CD14-positive monocyte (primary cell): Measurements from ENCODE around the gene GRK3. TPM values are rescaled to one million over a fixed set of nuclear protein-coding genes. Genes with fewer than 3 reads are reported as not detected.
A peak's percentile ranks its signal among the peaks of the same experiment; 100 is the strongest.
"Not testable (repeated sequence)": the region's sequence is repeated elsewhere in the genome, so short reads cannot be mapped to it uniquely, and the experiment has no call there.

ENCODE experiments used
- DNase-seq, 3 donors: peaks; one replicate each; pipeline ENCODE4 v3.0.0-alpha.2; 2011 to 2022
- H2AFZ ChIP-seq: 2 replicates; pipeline ENCODE4 v1.6.0; 2012; ENCODE audit warnings: mild to moderate bottlenecking, low read depth, low read length, inconsistent platforms; ENCODE audit not compliant: insufficient read depth, poor library complexity, severe bottlenecking
- H3K27ac ChIP-seq, 2 donors: 1 replicate in 1 of 2; 2 replicates in 1 of 2; pipeline ENCODE4 v1.5.1; 2012 to 2013; ENCODE audit warnings: low read length in 2 of 2, control low read depth in 1 of 2, inconsistent platforms in 1 of 2, low read depth in 1 of 2, mild to moderate bottlenecking in 1 of 2
- H3K27me3 ChIP-seq, 2 donors: one replicate each; pipeline versions ENCODE4 v1.6.0 to v1.6.1; 2011 to 2013; ENCODE audit warnings: low read length in 2 of 2; ENCODE audit not compliant: control insufficient read depth in 2 of 2, insufficient read depth in 2 of 2
- H3K36me3 ChIP-seq, 2 donors: replicated peaks in 1 of 2; 1 replicate in 1 of 2; 2 replicates in 1 of 2; pipeline versions ENCODE4 v1.5.1 to v1.6.1; 2012 to 2013; ENCODE audit warnings: low read length in 2 of 2, control low read depth in 1 of 2, inconsistent platforms in 1 of 2, mild to moderate bottlenecking in 1 of 2; ENCODE audit not compliant: insufficient read depth in 2 of 2, control insufficient read depth in 1 of 2
- H3K4me1 ChIP-seq, 2 donors: 1 replicate in 1 of 2; 2 replicates in 1 of 2; pipeline versions ENCODE4 v1.5.1 to v1.6.1; 2012 to 2013; ENCODE audit warnings: low read length in 2 of 2, control low read depth in 1 of 2, inconsistent platforms in 1 of 2, mild to moderate bottlenecking in 1 of 2, moderate library complexity in 1 of 2; ENCODE audit not compliant: insufficient read depth in 2 of 2, control insufficient read depth in 1 of 2
- H3K4me2 ChIP-seq: replicated peaks from 2 replicates; pipeline ENCODE3; 2012; ENCODE audit warnings: low read length, moderate library complexity, mild to moderate bottlenecking; ENCODE audit not compliant: poor library complexity, severe bottlenecking; ENCODE audit errors: extremely low read depth
- H3K4me3 ChIP-seq, 3 experiments: fragments of 200-600 bp in 1 of 3; sonication (generic) in 1 of 3; replicated peaks in 1 of 3; 1 replicate in 2 of 3; 2 replicates in 1 of 3; pipeline ENCODE4 v1.5.1; 2011 to 2013; ENCODE audit warnings: low read length in 3 of 3, mild to moderate bottlenecking in 3 of 3, control low read depth in 2 of 3, low read depth in 2 of 3, inconsistent platforms in 1 of 3, moderate library complexity in 1 of 3
- H3K79me2 ChIP-seq: 2 replicates; pipeline ENCODE4 v1.6.0; 2012; ENCODE audit warnings: mild to moderate bottlenecking, control low read depth, inconsistent platforms, low read length, moderate library complexity; ENCODE audit not compliant: insufficient read depth
- H3K9ac ChIP-seq: 2 replicates; pipeline ENCODE4 v1.6.0; 2017; ENCODE audit warnings: low read length, mild to moderate bottlenecking; ENCODE audit not compliant: insufficient read depth, poor library complexity, severe bottlenecking
- H3K9me3 ChIP-seq, 2 donors: replicated peaks in 1 of 2; 1 replicate in 1 of 2; 2 replicates in 1 of 2; pipeline versions ENCODE4 v1.5.1 to v1.6.1; 2012 to 2013; ENCODE audit warnings: low read length in 2 of 2, control low read depth in 1 of 2; ENCODE audit not compliant: control insufficient read depth in 1 of 2, insufficient read depth in 1 of 2
- H4K20me1 ChIP-seq: 2 replicates; pipeline ENCODE4 v1.6.0; 2012; ENCODE audit warnings: mild to moderate bottlenecking, low read length, control low read depth, moderate library complexity; ENCODE audit not compliant: insufficient read depth
- H3K27ac Mint-ChIP-seq, 7 donors: one replicate each; pipeline ENCODE4 v1.8.0; 2020; ENCODE audit warnings: mild to moderate bottlenecking in 7 of 7, mixed read lengths in 7 of 7, moderate library complexity in 6 of 7, inconsistent platforms in 2 of 7
- H3K27me3 Mint-ChIP-seq, 3 donors: one replicate each; pipeline ENCODE4 v1.8.0; 2021 to 2022; ENCODE audit warnings: low read depth in 3 of 3, mild to moderate bottlenecking in 3 of 3, mixed read lengths in 3 of 3, moderate library complexity in 3 of 3, inconsistent platforms in 1 of 3
- H3K36me3 Mint-ChIP-seq, 2 donors: one replicate each; pipeline ENCODE4 v1.8.0; 2020; ENCODE audit warnings: mixed read lengths in 2 of 2, inconsistent platforms in 1 of 2, mild to moderate bottlenecking in 1 of 2
- H3K4me1 Mint-ChIP-seq: one replicate; pipeline ENCODE4 v1.8.0; 2020; ENCODE audit warnings: mild to moderate bottlenecking, mixed read lengths
- H3K4me3 Mint-ChIP-seq, 2 donors: one replicate each; pipeline ENCODE4 v1.8.0; 2020; ENCODE audit warnings: mild to moderate bottlenecking in 2 of 2, mixed read lengths in 2 of 2, moderate library complexity in 1 of 2
- H3K9me3 Mint-ChIP-seq, 7 donors: one replicate each; pipeline ENCODE4 v1.8.0; 2020 to 2022; ENCODE audit warnings: mixed read lengths in 7 of 7, mild to moderate bottlenecking in 6 of 7, moderate library complexity in 6 of 7, inconsistent platforms in 2 of 7
- CTCF ChIP-seq: fragments of 200-600 bp; IDR thresholded peaks from one replicate; pipeline ENCODE4 v1.8.0; 2022; ENCODE audit warnings: antibody characterized with exemption, mild to moderate bottlenecking
- WGBS: methylation state at CpG from one replicate; pipeline ENCODE4 v1.1.5; 2013; ENCODE audit warnings: missing lambda C conversion rate; ENCODE audit not compliant: insufficient coverage; 5-methylcytosine and 5-hydroxymethylcytosine counted together
- intact Hi-C, 2 donors: fragments of 100-400 bp; cut with micrococcal nuclease; formaldehyde crosslinking; loops; one replicate each; pipeline versions ENCODE4 v1.15.0 to v1.15.1; 2023
- polyA plus RNA-seq, 3 donors: library from polyadenylated mRNA; depleted of rRNA in 1 of 3; unstranded in 2 of 3; stranded (reverse) in 1 of 3; fragments of 300-500 nt in 2 of 3; fragments of >200 nt in 1 of 3; fragmentation: Illumina TruSeq in 2 of 3; gene quantifications; 1 replicate in 2 of 3; 2 replicates in 1 of 3; pipeline ENCODE4 v1.2.3, GENCODE V29; 2012 to 2021

The GRK3 gene
- polyA plus RNA-seq, 3 donors = 8.3 to 33.3 (median 9.6) TPM

GRCh38 chr22:25582946-25583345, 18.5 kb downstream of the GRK3 start:
- Histone ChIP-seq H3K4me2 (no peak overlapping the region), H3K79me2 (peaks cover 99% of the 10 kb centered on the region), H3K4me3 (no peak overlapping the region), H3K36me3 (peaks cover 0 to 12% of the 10 kb centered on the region in 2 donors), H3K4me1 (peaks cover 11 to 13% of the 10 kb centered on the region in 2 donors), H3K9me3 (peaks cover 0 to 4% of the 10 kb centered on the region in 2 donors), H3K9ac (no peak overlapping the region), H2AFZ (no peak overlapping the region), H4K20me1 (peaks cover 100% of the 10 kb centered on the region), H3K27ac (peak overlapping the region in 1 of 2 donors; percentile 38), H3K27me3 (no peaks in the 10 kb centered on the region)
- peaks cover 11 to 29% of the 10 kb centered on the region in 2 donors for H3K36me3 Mint-ChIP-seq
- H3K4me1 Mint-ChIP-seq = peaks cover 40% of the 10 kb centered on the region
- no peak for DNase-seq
- H3K4me3 Mint-ChIP-seq = no peak overlapping the region
- peak overlapping the region in 4 of 7 donors; percentile 30 to 71 (median 64) for H3K27ac Mint-ChIP-seq
- H3K9me3 Mint-ChIP-seq = peaks cover 3 to 13% (median 6%) of the 10 kb centered on the region in 7 donors
- no peak for TF ChIP-seq CTCF
- peaks cover 4 to 5% (median 4%) of the 10 kb centered on the region in 3 donors for H3K27me3 Mint-ChIP-seq
- intact Hi-C loops = loop anchor here in 1 of 2 donors (5.0 kb wide), 1 partner anchor 36 kb away; no protein-coding TSS in a partner anchor
- 0% methylated on average over 2 of the region's 5 CpGs for WGBS

- peak overlapping the region in 1 of 2 donors; percentile 21 for H3K4me3 Mint-ChIP-seq
- Histone ChIP-seq H3K4me1 (peaks cover 11 to 13% of the 10 kb centered on the region in 2 donors), H4K20me1 (peaks cover 100% of the 10 kb centered on the region), H3K27ac (peak overlapping the region in 1 of 2 donors; percentile 51), H3K79me2 (peaks cover 99% of the 10 kb centered on the region)
- intact Hi-C loops = loop anchor here in 1 of 2 donors (5.0 kb wide), 1 partner anchor 38 kb away; no protein-coding TSS in a partner anchor
- H3K36me3 ChIP-seq, H3K27me3 Mint-ChIP-seq, H3K27me3 ChIP-seq, H2AFZ ChIP-seq, H3K4me3 ChIP-seq, H3K9ac ChIP-seq, H3K4me2 ChIP-seq, H3K9me3 ChIP-seq: not testable (repeated sequence)
- H3K36me3 Mint-ChIP-seq = peaks cover 6 to 24% of the 10 kb centered on the region in 2 donors
- peaks cover 2 to 12% (median 6%) of the 10 kb centered on the region in 7 donors for H3K9me3 Mint-ChIP-seq
- peak; percentile 66 to 92 (median 67) for DNase-seq
- H3K27ac Mint-ChIP-seq = peak overlapping the region in 6 of 7 donors; percentile 26 to 72 (median 60)
- peaks cover 39% of the 10 kb centered on the region for H3K4me1 Mint-ChIP-seq
- WGBS = 26% methylated on average over 3 of the region's 5 CpGs
Observed at GRCh38 chr22:25584993-25585392, 20.5 kb downstream of the GRK3 start.

- H4K20me1 ChIP-seq = peaks cover 100% of the 10 kb centered on the region
- H3K27ac ChIP-seq, DNase-seq, H3K4me3 ChIP-seq, H3K9ac ChIP-seq, H3K36me3 ChIP-seq, H3K27ac Mint-ChIP-seq, H3K27me3 Mint-ChIP-seq, H3K27me3 ChIP-seq, H3K4me2 ChIP-seq, H3K9me3 ChIP-seq, intact Hi-C loops, H3K4me1 ChIP-seq, H3K4me3 Mint-ChIP-seq, H2AFZ ChIP-seq: not testable (repeated sequence)
- Mint-ChIP-seq H3K36me3 (peaks cover 11 to 34% of the 10 kb centered on the region in 2 donors), H3K4me1 (peaks cover 19% of the 10 kb centered on the region), H3K9me3 (peaks cover 4 to 14% (median 11%) of the 10 kb centered on the region in 7 donors)
- peaks cover 98% of the 10 kb centered on the region for H3K79me2 ChIP-seq
- WGBS = no CpG with 5 or more reads among the region's 4 CpGs
Observed at GRCh38 chr22:25589664-25590063, 25.2 kb downstream of the GRK3 start.

- H3K27me3 Mint-ChIP-seq, H3K4me3 Mint-ChIP-seq, H3K27me3 ChIP-seq, H3K27ac Mint-ChIP-seq, H3K4me3 ChIP-seq, H3K9ac ChIP-seq, H3K36me3 ChIP-seq, DNase-seq, H3K4me2 ChIP-seq, H3K9me3 ChIP-seq, H3K27ac ChIP-seq, H2AFZ ChIP-seq, H3K4me1 ChIP-seq, intact Hi-C loops: not testable (repeated sequence)
- no CpG with 5 or more reads among the region's 2 CpGs for WGBS
- peaks cover 99% of the 10 kb centered on the region for H4K20me1 ChIP-seq
- Mint-ChIP-seq H3K36me3 (peaks cover 19 to 45% of the 10 kb centered on the region in 2 donors), H3K9me3 (peaks cover 2 to 12% (median 5%) of the 10 kb centered on the region in 7 donors), H3K4me1 (peaks cover 21% of the 10 kb centered on the region)
- peaks cover 99% of the 10 kb centered on the region for H3K79me2 ChIP-seq
Observed at GRCh38 chr22:25593323-25593722, 28.8 kb downstream of the GRK3 start.
